NCI-H460 (cell line): ENCODE results near the gene SHC3. TPM values are rescaled to one million over a fixed set of nuclear protein-coding genes. Genes with fewer than 3 reads are reported as not detected.

Experiments
- DNase-seq: peaks from one replicate; pipeline ENCODE4 v3.0.0-alpha.2; 2016; ENCODE audit warnings: low read depth; ENCODE audit errors: extremely low read depth
- total RNA-seq: library from RNA; depleted of rRNA; stranded (reverse); fragments of >200 nt; shearing (Covaris generic); gene quantifications from 2 replicates; pipeline ENCODE4 v1.2.3, GENCODE V29; 2014

SHC3 gene
- total RNA-seq, 1 experiment from 2014 or later, result 2.4 TPM

DNA sequence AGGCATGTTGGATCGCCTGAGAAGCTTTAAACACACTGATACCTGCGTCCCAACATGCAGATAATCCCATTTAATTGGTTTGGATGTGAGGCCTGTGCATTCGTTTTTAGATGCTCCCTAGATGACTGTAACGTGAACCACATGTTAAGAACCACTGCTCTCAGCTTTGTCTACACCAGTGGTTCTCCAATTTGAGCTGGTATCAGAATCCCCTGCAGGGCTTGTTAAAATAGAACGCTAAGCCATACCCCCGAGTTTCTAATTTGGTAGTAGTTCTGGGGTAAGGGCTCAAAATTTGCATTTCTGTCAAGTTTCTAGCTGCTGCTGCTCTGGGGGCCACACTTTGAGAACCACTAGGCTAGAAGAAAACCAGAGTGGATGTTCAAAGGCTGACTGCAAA is 112.7 kb downstream of the SHC3 start:
- DNase-seq, result no peak

DNA sequence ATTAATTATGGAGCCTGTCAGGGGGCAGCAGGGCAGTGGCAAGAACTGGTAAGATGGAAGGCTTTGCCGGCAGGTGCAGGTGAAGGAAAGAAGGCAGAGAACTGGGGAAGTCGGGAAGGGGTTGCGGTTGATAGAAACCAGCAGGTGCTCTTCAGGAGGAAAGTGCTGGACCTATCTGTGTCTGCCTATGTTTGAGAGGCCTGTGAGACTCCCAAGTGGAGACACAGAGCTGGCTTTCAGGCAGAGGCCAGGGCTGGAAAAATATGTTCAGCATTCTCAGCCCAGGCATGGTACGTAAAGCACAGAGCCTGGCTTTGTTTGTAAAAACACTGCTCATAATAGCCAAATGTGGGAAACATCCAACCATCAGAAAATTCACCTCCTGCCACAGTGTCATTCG is 117.8 kb downstream of the SHC3 start:
- DNase-seq, result no peak

DNA sequence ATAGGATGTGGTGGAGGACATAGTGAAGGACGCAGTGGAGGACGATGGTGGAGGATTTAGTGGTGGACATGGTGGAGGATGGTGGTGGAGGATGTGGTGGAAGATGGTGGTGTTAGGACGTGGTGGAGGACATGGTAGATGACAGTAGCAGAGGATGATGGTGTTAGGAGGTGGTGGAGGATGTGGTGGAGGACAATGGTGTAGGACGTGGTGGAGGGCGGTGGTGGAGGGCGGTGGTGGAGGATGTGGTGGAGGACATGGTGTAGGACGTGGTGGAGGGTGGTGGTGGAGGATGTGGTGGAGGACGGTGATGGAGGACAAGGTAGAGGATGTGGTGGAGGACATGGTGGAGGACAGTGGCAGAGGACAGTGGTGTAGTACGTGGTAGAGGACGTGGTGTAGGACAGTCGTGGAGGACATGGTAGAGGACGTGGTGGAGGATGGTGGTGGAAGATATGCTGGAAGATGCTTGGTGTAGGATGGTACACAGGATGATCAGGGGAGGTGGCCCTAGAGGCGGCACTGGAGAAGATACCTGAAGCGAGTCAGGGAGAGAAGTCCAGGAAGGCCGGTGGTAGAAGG is 118.6 kb downstream of the SHC3 start:
- DNase-seq, result no peak

DNA sequence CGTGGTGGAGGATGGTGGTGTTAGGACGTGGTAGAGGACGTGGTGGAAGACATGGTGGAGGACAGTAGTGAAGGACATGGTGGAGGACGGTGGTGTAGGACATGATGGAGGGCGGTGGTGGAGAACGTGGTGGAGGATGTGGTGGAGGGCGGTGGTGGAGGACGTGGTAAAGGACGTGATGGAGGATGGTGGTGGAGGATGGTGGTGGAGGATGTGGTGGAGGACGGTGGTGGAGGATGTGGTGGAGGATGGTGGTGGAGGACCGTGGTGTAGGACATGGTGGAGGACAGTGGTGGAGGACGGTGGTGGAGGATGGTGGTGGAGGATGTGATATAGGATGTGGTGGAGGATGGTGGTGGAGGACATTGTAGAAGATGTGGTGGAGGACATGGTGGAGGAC is 119.7 kb downstream of the SHC3 start:
- no peak for DNase-seq

DNA sequence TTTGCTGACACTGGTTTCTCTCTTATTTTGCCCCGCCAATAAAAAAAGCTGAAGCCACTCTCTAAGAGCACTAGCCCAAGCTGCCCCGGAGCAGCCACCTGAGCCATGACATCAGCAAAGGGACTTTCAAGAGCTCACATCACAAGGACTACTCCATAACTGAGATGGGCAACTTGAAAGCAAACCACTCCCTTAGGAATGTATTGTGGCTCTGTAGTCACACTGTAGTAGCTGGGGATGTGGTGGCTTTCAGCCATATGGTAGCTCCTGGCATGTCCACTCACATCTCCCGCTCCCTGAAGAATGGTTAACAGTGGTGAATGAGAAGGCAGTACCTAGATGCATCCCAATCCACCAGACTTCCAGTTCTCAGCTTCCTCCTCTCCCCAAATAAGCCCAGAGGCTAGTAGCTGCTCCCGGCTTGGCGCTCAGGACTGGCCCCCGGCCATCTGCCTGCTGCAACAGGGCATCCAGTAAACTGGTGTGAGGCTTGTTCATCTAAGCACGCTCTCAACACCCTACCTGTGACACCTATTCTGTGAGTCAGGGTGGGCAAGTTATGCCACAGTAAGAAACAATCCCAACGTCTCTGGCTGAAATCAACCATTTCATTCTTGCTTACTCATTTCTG is 123.6 kb downstream of the SHC3 start:
- no peak for DNase-seq

DNA sequence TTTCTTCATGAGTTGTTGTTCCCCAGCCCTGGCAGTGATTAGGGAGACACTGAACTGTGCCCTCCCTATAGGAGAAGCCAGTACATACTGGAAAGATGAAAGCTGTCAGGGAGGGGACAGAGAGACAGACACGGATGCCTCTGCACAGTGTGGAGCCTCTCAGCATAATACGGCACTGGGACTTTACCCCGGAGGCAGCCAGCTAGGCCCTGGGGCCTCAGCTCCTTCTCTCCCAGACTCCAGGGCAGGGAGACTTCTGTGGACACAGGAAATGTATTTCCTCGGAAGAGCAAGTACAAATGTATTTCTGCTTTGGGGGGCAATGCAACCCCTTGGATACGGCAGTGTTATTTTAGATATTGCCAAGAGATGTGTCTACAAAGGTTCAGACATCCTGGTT is 125.3 kb downstream of the SHC3 start:
- no peak for DNase-seq

DNA sequence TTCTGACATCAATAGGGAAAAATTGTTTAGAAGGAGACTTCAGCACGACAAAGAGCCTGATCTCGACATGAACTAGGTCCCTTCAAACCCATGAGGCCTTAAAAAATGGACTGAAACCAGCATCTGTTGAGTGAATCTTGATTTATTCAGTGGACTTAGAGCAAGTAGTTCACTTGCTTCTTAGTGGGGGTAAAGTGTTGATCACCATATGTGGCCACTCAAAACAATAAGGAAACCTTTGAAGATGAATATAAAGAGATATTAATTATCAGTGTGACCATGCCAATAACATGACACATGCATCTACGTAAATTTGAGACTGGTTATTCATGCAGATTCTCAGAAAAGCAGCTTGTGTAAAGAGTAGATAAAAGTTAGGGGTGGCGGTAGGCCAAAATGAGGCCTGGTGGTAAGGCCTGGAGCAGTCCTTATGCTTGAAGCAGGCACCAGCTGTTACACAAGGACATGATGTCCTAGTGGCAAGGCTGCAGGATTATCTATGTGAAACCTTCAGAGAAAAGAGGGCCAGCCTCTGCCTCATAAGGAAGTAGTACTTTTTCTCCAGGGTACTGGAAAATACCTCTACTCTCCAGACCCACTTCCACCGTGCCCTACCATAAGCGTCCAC is 126.0 kb downstream of the SHC3 start:
- DNase-seq, result no peak

DNA sequence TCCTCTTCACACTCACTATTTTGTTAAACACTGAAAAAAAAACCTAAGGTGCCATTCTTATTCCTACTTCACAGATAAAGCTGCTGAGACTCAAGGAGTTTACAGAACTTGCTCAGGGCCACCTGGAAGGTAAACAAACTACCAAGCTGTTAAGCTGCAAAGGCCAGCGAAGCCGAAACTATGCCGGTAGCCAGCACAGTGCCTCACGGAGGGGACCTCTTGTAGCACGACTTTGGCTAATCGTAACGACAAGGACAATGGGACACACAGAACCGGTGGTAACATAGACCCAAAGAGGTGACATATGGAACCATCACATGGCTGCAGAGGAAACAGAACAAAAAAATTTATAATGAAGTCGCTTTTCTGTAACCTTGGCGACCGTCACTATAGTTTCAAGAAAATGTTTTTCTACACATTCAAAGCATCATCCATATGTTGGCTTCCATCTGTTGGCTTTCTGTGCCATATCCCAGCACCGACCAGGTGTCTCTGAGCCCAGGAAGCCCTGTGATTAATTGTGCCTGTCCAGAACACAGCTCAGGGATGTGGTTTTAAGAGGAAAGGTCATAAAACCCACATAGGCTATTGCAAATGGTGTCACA is 127.1 kb downstream of the SHC3 start:
- DNase-seq, result no peak

DNA sequence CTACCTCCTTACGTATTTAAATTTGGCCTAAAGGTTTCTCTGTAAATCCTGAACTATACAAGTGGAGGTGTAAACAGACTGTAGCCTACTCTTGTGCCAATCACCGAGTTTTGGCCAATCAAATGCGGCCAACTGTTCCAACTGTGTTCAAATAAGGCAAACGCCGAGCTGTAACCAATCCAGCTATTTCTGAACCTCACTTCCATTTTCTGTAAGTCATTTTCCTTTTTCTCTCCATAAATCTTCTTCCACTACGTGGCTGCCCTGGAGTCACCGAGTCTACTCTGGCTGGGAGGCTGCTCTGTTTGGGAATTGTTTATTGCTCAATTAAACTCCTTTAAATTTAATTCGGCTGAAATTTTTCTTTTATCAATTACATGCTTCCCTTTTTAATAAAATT is 129.0 kb downstream of the SHC3 start:
- no peak for DNase-seq

DNA sequence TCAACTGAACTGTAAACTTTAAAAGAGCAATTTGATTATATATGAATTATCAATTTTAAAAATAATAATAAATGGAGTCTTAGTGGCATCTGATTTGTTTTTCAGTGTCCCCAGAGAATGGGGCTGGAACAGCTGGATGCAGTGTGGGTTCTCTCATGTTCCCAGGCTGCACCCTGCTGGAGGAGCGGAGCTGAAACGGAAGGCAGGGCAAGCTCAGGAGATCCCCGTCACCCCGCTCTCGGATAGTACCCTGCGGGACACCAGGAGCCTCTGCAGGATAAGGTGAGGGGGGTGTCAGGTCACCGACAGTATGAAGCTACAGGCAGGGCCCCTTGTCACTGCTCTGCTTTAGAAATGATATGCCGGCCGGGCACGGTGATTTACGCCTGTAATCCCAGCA is 130.0 kb downstream of the SHC3 start:
- no peak for DNase-seq

DNA sequence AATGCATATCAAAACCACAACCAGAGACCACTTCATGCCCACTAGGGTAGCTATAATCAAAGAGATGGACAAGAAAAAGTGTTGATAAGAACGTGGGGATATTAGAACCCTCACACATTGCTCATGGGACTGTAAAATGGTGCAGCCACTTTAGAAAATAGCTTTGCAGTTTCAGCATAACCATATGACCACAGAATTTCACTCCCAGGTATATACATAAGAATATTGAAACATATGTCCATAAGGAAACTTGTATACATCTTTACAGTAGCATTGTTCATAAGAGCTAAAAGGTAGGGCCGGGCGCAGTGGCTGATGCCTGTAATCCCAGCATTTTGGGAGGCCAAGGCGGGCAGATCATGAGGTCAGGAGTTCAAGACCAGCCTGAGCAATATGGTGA is 131.0 kb downstream of the SHC3 start:
- DNase-seq, result no peak

DNA sequence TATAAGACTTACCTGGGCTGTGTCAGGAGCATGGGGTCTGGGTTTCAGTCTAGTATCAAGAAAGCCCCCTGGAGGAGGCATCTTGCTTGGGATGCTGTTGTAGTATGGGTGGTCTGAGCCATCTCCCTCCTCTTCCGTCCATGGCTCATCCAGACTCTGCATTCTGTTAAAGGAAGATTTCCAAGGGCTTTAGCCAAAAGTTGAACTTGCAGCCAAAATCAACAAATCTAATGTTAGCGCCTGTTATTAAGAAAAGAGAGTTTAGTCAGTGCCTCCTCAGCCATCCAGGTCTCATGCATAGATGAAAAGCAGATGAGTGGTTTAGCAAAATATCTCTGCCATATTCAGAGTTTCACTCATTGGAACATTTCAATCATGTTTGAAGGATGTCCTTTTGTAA is 131.8 kb downstream of the SHC3 start:
- no peak for DNase-seq

DNA sequence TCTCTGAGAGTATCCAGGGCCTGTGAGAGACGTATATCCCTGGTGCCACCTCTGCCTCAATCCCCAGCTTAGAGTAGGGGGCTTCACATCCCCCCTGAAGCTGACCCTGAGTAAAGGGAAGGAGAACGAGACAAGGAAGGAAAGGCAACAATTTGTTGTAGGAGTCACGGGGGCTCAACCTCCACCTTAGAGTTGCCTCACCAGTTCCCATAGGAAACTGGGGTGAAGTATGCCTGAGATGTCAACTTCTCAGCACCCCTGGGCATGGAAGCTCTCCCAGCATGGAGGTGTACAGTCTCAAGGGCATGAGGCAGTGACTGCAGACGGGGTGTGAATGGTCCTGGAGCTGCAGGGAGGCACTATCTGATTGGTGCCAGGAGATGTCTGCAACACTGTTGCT is 133.7 kb downstream of the SHC3 start:
- no peak for DNase-seq

DNA sequence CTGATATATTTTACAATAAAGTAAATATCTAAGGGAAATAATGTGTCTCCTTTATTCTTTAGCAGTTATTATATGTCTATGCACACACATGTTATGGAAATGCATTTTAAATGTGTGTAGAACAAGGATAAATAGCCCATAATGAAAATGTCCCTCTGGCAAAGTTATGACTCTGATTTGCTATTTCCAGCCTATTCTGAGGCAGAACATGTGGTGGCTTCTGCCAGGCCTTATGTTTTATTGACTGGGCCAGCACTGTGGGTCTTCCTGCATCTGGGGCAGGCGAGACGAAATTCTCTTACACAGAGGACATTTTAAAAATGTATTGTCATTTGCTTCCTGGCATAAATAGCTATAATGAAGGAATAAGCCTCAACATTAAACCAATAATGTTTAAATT is 134.5 kb downstream of the SHC3 start:
- DNase-seq, result no peak

DNA sequence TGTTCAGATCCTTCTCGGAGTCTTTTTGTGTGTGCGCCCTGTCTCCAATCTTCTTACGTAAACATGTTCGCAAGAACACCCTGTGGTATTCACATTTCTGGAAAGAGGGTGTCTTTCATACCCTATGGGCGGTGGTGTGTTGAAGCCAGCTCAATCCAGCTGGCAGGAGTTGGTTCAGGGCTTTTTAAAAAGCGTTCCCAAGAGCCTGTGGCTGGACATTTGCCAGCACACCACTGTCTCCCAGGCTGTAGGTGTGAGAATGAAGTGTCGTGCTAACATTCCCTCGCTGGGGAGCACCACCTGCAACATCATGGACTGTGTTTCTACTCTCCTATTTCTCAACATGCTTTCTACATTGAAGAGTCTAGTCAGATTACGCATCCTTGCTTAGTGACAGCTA is 135.6 kb downstream of the SHC3 start:
- DNase-seq, result no peak

DNA sequence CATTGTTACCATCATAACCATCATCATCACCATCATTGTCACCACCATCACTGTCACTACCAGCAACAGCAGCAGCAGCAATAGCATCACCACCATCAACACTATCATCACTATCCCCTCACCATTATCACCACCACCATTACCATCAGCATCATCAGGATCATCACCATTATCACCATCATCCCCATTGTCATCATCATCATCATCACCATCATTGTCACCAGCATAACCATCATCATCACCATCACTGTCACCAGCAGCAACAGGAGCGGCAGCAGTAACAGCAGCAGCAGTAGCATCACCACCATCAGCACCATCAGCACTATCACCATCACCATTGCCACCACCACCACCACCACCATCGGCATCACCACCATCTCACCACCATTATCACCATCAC is 139.0 kb downstream of the SHC3 start:
- DNase-seq, result no peak

DNA sequence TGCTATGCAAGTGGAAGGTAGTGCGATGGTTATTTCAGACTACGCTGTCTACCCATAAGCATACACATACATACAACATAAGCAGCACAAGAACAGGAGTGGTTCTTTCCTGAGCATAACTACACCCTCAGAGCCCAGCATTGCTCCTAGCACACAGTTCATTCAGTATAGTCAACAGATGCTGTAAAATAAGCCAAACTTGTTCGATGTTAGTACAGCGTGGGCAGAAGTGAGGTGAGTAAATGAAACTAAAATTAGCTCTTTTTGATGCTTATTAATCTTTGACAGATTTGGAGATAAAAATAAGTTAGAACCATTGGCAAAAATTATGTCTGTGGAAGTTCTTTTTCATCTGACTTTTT is 139.5 kb downstream of the SHC3 start:
- no peak for DNase-seq

DNA sequence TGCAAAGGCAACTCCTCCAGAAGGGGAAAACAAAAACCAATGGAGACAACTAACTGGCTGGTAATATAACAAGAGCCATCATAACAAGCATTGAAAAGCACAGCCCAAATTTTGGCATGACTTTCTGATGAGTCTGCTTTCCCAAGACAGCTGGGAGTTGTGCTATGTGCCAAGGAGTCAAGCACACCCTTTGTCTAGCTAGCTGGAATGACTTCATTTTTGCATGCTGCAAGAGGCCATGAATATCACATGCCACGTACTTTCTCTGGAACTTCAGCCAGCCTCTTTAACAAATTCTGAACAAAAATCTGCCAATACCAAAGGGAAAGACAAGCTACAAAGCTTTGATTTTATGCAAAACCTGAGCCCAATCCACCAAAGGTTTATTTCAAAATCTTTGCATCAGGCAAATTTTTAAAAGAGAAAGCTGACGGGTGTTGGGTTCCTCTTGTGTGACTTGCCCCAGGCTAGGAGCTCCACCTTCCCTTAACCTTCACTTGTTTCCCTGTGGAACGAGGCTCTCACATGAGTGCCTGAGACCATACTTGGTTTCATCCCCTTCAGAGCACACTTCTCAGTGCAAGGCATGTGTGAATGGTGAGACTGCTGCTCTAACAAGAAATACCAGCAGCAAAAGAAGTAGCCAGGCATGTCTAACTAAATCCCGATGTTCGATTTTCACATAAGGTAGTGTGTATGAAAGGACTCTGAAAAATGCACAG is 140.1 kb downstream of the SHC3 start:
- DNase-seq, result no peak

DNA sequence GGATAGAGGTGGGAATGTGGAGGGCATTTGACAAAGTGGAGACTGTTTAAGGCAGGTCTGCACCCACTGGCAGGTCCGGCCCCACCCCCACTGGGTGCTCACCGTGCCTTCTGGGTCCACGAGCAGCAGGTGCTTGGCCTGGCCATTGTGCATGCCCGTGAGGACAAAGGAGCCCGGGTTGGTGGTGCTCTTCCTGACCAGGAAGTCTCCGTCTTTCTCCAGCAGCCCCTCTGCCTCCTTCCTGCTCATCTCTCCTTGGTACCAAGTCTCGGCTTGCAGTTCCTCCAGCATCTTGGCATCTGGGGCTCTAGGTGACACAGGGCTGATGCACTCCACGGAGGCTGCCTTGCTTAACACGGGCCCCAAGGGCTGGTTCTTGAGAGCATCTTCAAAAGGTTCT is 140.7 kb downstream of the SHC3 start:
- DNase-seq, result no peak

DNA sequence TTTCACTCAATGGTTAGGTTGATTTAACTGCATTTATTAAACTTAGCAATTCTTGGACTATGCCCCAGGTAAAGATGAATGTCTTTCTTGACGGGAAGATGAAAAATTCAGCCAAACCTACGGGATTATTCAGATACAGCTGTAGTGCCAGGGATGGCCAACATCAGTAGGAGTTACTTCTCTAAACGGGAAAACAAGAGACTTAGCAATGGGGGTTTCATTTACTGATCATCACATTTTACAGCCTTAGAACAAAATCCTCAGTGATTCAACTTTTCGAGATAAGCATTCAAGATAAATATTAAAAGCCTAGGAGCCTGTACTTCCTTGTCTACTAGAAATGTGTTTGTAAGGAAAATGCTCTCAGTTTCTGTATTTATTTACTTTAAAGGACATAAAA is 141.3 kb downstream of the SHC3 start:
- no peak for DNase-seq

DNA sequence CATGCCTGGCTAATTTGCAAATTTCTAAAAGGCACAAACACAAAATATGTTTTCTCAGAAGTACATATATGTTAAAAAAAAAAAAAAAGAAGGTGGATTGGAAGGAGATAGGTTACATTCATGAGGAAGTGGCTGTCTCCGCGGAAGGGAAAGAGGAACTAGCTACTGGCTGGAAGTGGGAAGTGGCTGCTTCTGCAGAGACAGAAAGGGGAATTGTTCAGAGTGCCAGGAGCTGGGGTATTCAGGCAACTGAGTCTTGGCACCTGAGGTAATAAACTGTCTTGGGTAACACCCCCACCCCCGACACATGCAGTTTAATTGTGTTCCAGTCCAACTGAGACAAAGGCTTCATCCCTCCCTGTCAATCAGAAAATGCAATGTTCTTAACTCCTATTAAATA is 141.7 kb downstream of the SHC3 start:
- no peak for DNase-seq

DNA sequence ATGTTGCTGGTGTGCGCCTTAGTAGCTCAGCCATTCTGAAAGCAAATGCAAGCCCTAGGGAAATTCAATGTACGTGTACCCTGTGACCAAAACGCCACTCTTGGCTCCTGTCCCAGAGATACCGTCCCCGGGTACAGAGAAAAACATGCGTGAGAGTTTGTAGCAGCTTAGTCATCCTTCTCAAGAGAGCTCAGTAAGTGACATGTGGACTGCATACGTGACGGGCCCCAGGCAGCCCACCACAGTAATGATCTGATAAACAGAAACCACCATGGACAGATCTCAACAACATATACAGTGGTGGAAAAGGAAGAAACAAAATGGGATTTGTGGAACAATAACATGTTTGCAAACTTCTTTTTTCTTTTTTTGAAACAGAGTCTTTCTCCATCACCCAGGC is 142.2 kb downstream of the SHC3 start:
- no peak for DNase-seq
